OCI-LY7 (cell line): Measurements from ENCODE around the gene RFNG.

Experiments
- CTCF ChIP-seq: fragments of 200-600 bp; sonication (generic); conservative IDR thresholded peaks from 2 replicates; pipeline ENCODE4 v1.5.1; 2014; ENCODE audit warnings: mild to moderate bottlenecking, antibody characterized with exemption, low read length, moderate library complexity, mixed read lengths
- EZH2phosphoT487 ChIP-seq: fragments of 200-600 bp; sonication (generic); IDR thresholded peaks from 2 replicates; pipeline ENCODE4 v1.6.1; 2018; ENCODE audit warnings: low read depth, borderline replicate concordance, mild to moderate bottlenecking, mixed run types, antibody characterized with exemption, low read length, moderate library complexity, mixed read lengths

GRCh38 chr17:82013772-82014321 lies 37.8 kb downstream of the RFNG start:
- TF ChIP-seq CTCF (no peak), EZH2phosphoT487 (no peak)
